K562 (cell line): ENCODE measurements around the gene RPS6KA2. TPM values are rescaled to one million over a fixed set of nuclear protein-coding genes. Genes with fewer than 3 reads are reported as not detected.

Experiments used
- E2F3 ChIP-seq: fragments of 250-450 bp; sonication (Bioruptor Pico); IDR thresholded peaks from 2 replicates; pipeline ENCODE4 v1.4.0; 2020; ENCODE audit warnings: mild to moderate bottlenecking
- ELF1 ChIP-seq: fragments of 200-800 bp; sonication (Bioruptor generic); IDR thresholded peaks from 2 replicates; pipeline ENCODE4 v1.6.1; 2016; ENCODE audit warnings: missing genetic modification characterization, missing compliant biosample characterization
- PHF8 ChIP-seq: fragments of 200-600 bp; sonication (generic); IDR thresholded peaks from 2 replicates; pipeline ENCODE4 v1.6.1; 2012; ENCODE audit warnings: mixed run types, mild to moderate bottlenecking, inconsistent platforms, low read length, moderate library complexity, borderline replicate concordance
- POLR2AphosphoS5 ChIP-seq: IDR thresholded peaks from 2 replicates; pipeline ENCODE4 v1.6.1; 2011; ENCODE audit warnings: mild to moderate bottlenecking, low read depth, low read length, moderate library complexity; ENCODE audit not compliant: control insufficient read depth, insufficient read depth
- RB1 ChIP-seq: fragments of 450-650 bp; IDR thresholded peaks from 2 replicates; pipeline ENCODE4 v1.6.1; 2017; ENCODE audit warnings: low read depth, mild to moderate bottlenecking
- RBM14 ChIP-seq: fragments of 200-400 bp; formaldehyde crosslinking; IDR thresholded peaks from 2 replicates; pipeline ENCODE4 v1.6.1; 2018; ENCODE audit warnings: low read depth, mild to moderate bottlenecking, low read length, moderate library complexity, borderline replicate concordance; ENCODE audit not compliant: insufficient read depth
- TAF7 ChIP-seq: fragments of 450-650 bp; IDR thresholded peaks from 2 replicates; pipeline ENCODE4 v1.6.1; 2016; ENCODE audit warnings: missing genetic modification characterization, missing compliant biosample characterization
- THAP7 ChIP-seq: fragments of 250-450 bp; sonication (Bioruptor Pico); IDR thresholded peaks from 2 replicates; pipeline ENCODE4 v1.5.0; 2021
- ZBTB1 ChIP-seq: sonication (generic); formaldehyde crosslinking; IDR thresholded peaks from 2 replicates; pipeline ENCODE4 v1.8.1; 2023; ENCODE audit warnings: missing genetic modification reagents, low read depth, mild to moderate bottlenecking, borderline replicate concordance
- ZBTB49 ChIP-seq: sonication (generic); formaldehyde crosslinking; IDR thresholded peaks from 2 replicates; pipeline ENCODE4 v1.8.0; 2022; ENCODE audit warnings: missing genetic modification reagents, mild to moderate bottlenecking, borderline replicate concordance
- ZBTB7A ChIP-seq: IDR thresholded peaks from 2 replicates; pipeline ENCODE4 v1.6.1; 2011; ENCODE audit warnings: low read depth, mild to moderate bottlenecking, low read length, moderate library complexity, borderline replicate concordance; ENCODE audit not compliant: control insufficient read depth
- ZFP36 ChIP-seq: fragments of 150-350 bp; IDR thresholded peaks from 2 replicates; pipeline ENCODE4 v1.6.1; 2018; ENCODE audit warnings: low read length, low read depth; ENCODE audit not compliant: partially characterized antibody
- ZFX ChIP-seq: sonication (generic); formaldehyde crosslinking; IDR thresholded peaks from 2 replicates; pipeline ENCODE4 v1.8.0; 2022; ENCODE audit warnings: mild to moderate bottlenecking, missing genetic modification reagents, moderate library complexity
- ZNF395 ChIP-seq: fragments of 200-800 bp; sonication (Bioruptor generic); IDR thresholded peaks from 2 replicates; pipeline ENCODE4 v1.6.1; 2017; ENCODE audit warnings: missing genetic modification characterization, missing compliant biosample characterization
- ZNF609 ChIP-seq: sonication (generic); formaldehyde crosslinking; IDR thresholded peaks from 2 replicates; pipeline ENCODE4 v1.8.1; 2023; ENCODE audit warnings: missing genetic modification reagents, mild to moderate bottlenecking, borderline replicate concordance
- polyA plus RNA-seq, 8 experiments: library from polyadenylated mRNA; depleted of rRNA in 4 of 8; stranded (reverse) in 5 of 8; unstranded in 3 of 8; fragments of >200 nt; fragmentation: Nextera tagmentation in 2 of 8; fragmentation: Illumina TruSeq in 1 of 8; extraction: Ambion mirVana in 2 of 8; extraction: Trizol in 1 of 8; gene quantifications; 2 replicates each; pipeline versions ENCODE4 v1.2.1 to v1.2.3, GENCODE V29; 2011 to 2014; ENCODE audit warnings: inconsistent platforms in 1 of 8, missing spikeins in 1 of 8
- total RNA-seq, 7 experiments: library from RNA; depleted of rRNA in 6 of 7; stranded (reverse); fragments of >200 nt in 6 of 7; fragmentation: Illumina TruSeq in 2 of 7; extraction: Trizol in 2 of 7; gene quantifications; 2 replicates each; pipeline versions ENCODE4 v1.2.1 to v1.2.3, GENCODE V29; 2011 to 2021; ENCODE audit warnings: low replicate concordance in 1 of 7
- TF ChIP-seq, protein P1 (sequence below): sonication (generic); formaldehyde crosslinking; IDR thresholded peaks from 2 replicates; pipeline ENCODE4 v1.8.1; 2022; ENCODE audit warnings: missing genetic modification reagents

RPS6KA2 gene
- total and polyA plus RNA-seq, 9 of the 15 experiments (the other 6 are each of a cell fraction or from before 2014, with no cell fraction given): 0.29 to 1.00 (median 0.53) TPM

DNA sequence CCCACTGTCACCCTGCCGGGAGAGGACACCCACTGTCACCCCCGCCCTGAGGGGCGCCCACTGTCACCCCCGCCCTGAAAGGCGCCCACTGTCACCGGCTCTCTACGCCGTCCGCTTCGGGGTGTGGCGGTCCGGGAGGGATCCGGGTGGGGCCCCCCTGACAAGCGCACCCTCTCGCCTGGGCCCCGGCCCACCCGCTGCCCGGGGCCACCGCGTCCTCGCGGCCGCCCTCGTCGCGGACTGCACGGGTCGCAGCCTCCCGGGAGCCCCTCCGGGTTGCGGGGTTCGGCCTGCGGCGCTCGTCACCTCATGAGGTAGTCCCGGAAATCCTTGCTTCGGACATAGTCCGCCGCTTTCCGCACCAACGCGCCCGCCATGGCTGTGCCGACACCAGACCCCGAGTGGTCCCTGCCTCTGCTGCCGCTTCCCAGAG, 244.5 kb downstream of the RPS6KA2 start (continued):
- TF ChIP-seq THAP7 (CRISPR knock-in tag) (no peak), E2F3 (CRISPR knock-in tag) (no peak), PHF8 (peak; percentile 75; the same call in 1 of the 2 replicates), ELF1 (tag) (0 out of 2 replicates have a peak, but pooled peaks have one; percentile 5), ZBTB7A (peak; percentile 89), TAF7 (peak; percentile 12; the same call in 1 of the 2 replicates), POLR2AphosphoS5 (0 out of 2 replicates have a peak, but pooled peaks have one; percentile 81), RB1 (no peak), ZBTB1 (CRISPR knock-in tag) (0 out of 2 replicates have a peak, but pooled peaks have one; percentile 6), ZFX (CRISPR knock-in tag) (peak; percentile 74), ZBTB49 (0 out of 2 replicates have a peak, but pooled peaks have one; percentile 22), ZNF395 (CRISPR knock-in tag) (0 out of 2 replicates have a peak, but pooled peaks have one; percentile 18), RBM14 (0 out of 2 replicates have a peak, but pooled peaks have one; percentile 69), ZFP36 (peak; percentile 65), ZNF609 (CRISPR knock-in tag) (0 out of 2 replicates have a peak, but pooled peaks have one; percentile 54)
- TF ChIP-seq, protein P1, sequence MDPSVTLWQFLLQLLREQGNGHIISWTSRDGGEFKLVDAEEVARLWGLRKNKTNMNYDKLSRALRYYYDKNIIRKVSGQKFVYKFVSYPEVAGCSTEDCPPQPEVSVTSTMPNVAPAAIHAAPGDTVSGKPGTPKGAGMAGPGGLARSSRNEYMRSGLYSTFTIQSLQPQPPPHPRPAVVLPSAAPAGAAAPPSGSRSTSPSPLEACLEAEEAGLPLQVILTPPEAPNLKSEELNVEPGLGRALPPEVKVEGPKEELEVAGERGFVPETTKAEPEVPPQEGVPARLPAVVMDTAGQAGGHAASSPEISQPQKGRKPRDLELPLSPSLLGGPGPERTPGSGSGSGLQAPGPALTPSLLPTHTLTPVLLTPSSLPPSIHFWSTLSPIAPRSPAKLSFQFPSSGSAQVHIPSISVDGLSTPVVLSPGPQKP (CRISPR knock-in tag): no peak
